GM23338 (cell line): ENCODE data around the gene GLP1R. TPM values are rescaled to one million over a fixed set of nuclear protein-coding genes. Genes with fewer than 3 reads are reported as not detected.

Experiments used
- ATAC-seq: fragments of 200-7000 bp; cut with Tn5 transposase; 3 replicates; pipeline ENCODE4 v1.9.1; 2020
- DNase-seq: peaks from one replicate; pipeline ENCODE4 v3.0.0-alpha.2; 2015; ENCODE audit warnings: low spot score
- H2AFZ ChIP-seq: fragments of 200-600 bp; sonication (generic); 2 replicates; pipeline ENCODE4 v1.8.0; 2016; ENCODE audit warnings: antibody characterized with exemption, mild to moderate bottlenecking, moderate library complexity
- H3F3A ChIP-seq: fragments of 200-600 bp; sonication (generic); replicated peaks from 2 replicates; pipeline ENCODE4 v1.8.0; 2017; ENCODE audit warnings: antibody characterized with exemption, mixed run types, low read depth
- H3K27ac ChIP-seq: fragments of 200-600 bp; sonication (generic); 2 replicates; pipeline ENCODE4 v1.6.1; 2016; ENCODE audit warnings: low read depth
- H3K27me3 ChIP-seq: fragments of 200-600 bp; sonication (generic); 2 replicates; pipeline ENCODE4 v1.8.0; 2016; ENCODE audit warnings: mild to moderate bottlenecking, mixed run types, moderate library complexity; ENCODE audit not compliant: insufficient read depth
- H3K36me3 ChIP-seq: fragments of 200-600 bp; sonication (generic); 2 replicates; pipeline ENCODE4 v1.8.0; 2016; ENCODE audit warnings: mild to moderate bottlenecking; ENCODE audit not compliant: insufficient read depth
- H3K4me1 ChIP-seq: fragments of 200-600 bp; sonication (generic); 2 replicates; pipeline ENCODE4 v1.8.0; 2016; ENCODE audit warnings: mild to moderate bottlenecking, moderate library complexity; ENCODE audit not compliant: insufficient read depth
- H3K4me2 ChIP-seq: fragments of 200-600 bp; sonication (generic); 2 replicates; pipeline ENCODE4 v1.7.1; 2017; ENCODE audit warnings: mixed run types
- H3K4me3 ChIP-seq: fragments of 200-600 bp; sonication (generic); 2 replicates; pipeline ENCODE4 v1.6.1; 2016; ENCODE audit warnings: mixed run types
- H3K79me2 ChIP-seq: fragments of 200-600 bp; sonication (generic); replicated peaks from 2 replicates; pipeline ENCODE4 v1.8.0; 2017; ENCODE audit warnings: mild to moderate bottlenecking; ENCODE audit not compliant: insufficient read depth
- H3K9me2 ChIP-seq: fragments of 200-600 bp; sonication (generic); 2 replicates; pipeline ENCODE4 v1.8.0; 2017; ENCODE audit not compliant: insufficient read depth
- H4K20me1 ChIP-seq: fragments of 200-600 bp; sonication (generic); replicated peaks from 2 replicates; pipeline ENCODE4 v1.8.0; 2017; ENCODE audit warnings: mild to moderate bottlenecking; ENCODE audit not compliant: insufficient read depth
- H3K27ac Mint-ChIP-seq: 2 replicates; pipeline ENCODE4 v1.8.0; 2020; ENCODE audit warnings: inconsistent platforms, mild to moderate bottlenecking, moderate library complexity, mixed read lengths
- H3K27me3 Mint-ChIP-seq: 3 replicates; pipeline ENCODE4 v1.8.0; 2022; ENCODE audit warnings: low read depth, mild to moderate bottlenecking, moderate library complexity, mixed read lengths, inconsistent platforms; ENCODE audit not compliant: insufficient read depth, poor library complexity
- H3K36me3 Mint-ChIP-seq: 3 replicates; pipeline ENCODE4 v1.8.0; 2021; ENCODE audit warnings: low read depth, mild to moderate bottlenecking, inconsistent platforms, moderate library complexity, mixed read lengths
- H3K4me1 Mint-ChIP-seq: 3 replicates; pipeline ENCODE4 v1.8.0; 2020; ENCODE audit warnings: mild to moderate bottlenecking, inconsistent platforms, mixed read lengths
- H3K4me3 Mint-ChIP-seq: 3 replicates; pipeline ENCODE4 v1.8.0; 2021; ENCODE audit warnings: moderate library complexity, mild to moderate bottlenecking, inconsistent platforms, mixed read lengths
- H3K9me3 Mint-ChIP-seq: 3 replicates; pipeline ENCODE4 v1.8.0; 2020; ENCODE audit warnings: moderate library complexity, mild to moderate bottlenecking, inconsistent platforms, mixed read lengths
- CREB1 ChIP-seq: fragments of 250-450 bp; sonication (Bioruptor Pico); IDR thresholded peaks from 2 replicates; pipeline ENCODE4 v1.5.0; 2020; ENCODE audit warnings: low read depth, mild to moderate bottlenecking, moderate library complexity
- EZH2 ChIP-seq: fragments of 200-600 bp; sonication (generic); IDR thresholded peaks from one replicate; pipeline ENCODE4 v1.8.0; 2017; ENCODE audit warnings: antibody characterized with exemption, mild to moderate bottlenecking, low read depth; ENCODE audit not compliant: unreplicated experiment
- EZH2phosphoT487 ChIP-seq: fragments of 200-600 bp; sonication (generic); IDR thresholded peaks from one replicate; pipeline ENCODE4 v1.8.1; 2018; ENCODE audit warnings: antibody characterized with exemption; ENCODE audit not compliant: unreplicated experiment
- JUNB ChIP-seq: IDR thresholded peaks from one replicate; pipeline ENCODE4 v1.6.1; 2016; ENCODE audit warnings: antibody characterized with exemption; ENCODE audit not compliant: unreplicated experiment
- NANOG ChIP-seq: IDR thresholded peaks from 2 replicates; pipeline ENCODE4 v1.6.1; 2016; ENCODE audit warnings: antibody characterized with exemption, borderline replicate concordance
- POLR2AphosphoS5 ChIP-seq: IDR thresholded peaks from 2 replicates; pipeline ENCODE4 v1.6.1; 2016; ENCODE audit warnings: antibody characterized with exemption, low read depth
- STAT1 ChIP-seq: IDR thresholded peaks from one replicate; pipeline ENCODE4 v1.6.1; 2016; ENCODE audit warnings: antibody characterized with exemption; ENCODE audit not compliant: unreplicated experiment
- ZNF331 ChIP-seq: fragments of 250-450 bp; sonication (Bioruptor Pico); IDR thresholded peaks from 2 replicates; pipeline ENCODE4 v1.5.0; 2020; ENCODE audit warnings: low read depth, mild to moderate bottlenecking, moderate library complexity
- polyA plus RNA-seq: library from polyadenylated mRNA; unstranded; fragments of >200 nt; fragmentation: Nextera tagmentation; extraction: Ambion mirVana; gene quantifications from 2 replicates; pipeline ENCODE4 v1.2.1, GENCODE V29; 2016
- total RNA-seq: library from RNA; depleted of rRNA; stranded (reverse); fragments of >200 nt; shearing (Covaris generic); gene quantifications from 2 replicates; pipeline ENCODE4 v1.2.3, GENCODE V29; 2014
- TF ChIP-seq, protein P1 (sequence below): IDR thresholded peaks from one replicate; pipeline ENCODE4 v1.6.1; 2018; ENCODE audit warnings: antibody characterized with exemption; ENCODE audit not compliant: unreplicated experiment
- TF ChIP-seq, protein P2 (sequence below): IDR thresholded peaks from 2 replicates; pipeline ENCODE4 v1.6.1; 2016; ENCODE audit warnings: antibody characterized with exemption
- TF ChIP-seq, protein P3 (sequence below), 2 experiments: fragments of 200-600 bp in 1 of 2; sonication (generic) in 1 of 2; conservative IDR thresholded peaks; 2 replicates each; pipeline versions ENCODE4 v1.5.1 to v1.6.1; 2016 to 2017; ENCODE audit warnings: antibody characterized with exemption in 2 of 2, low read depth in 2 of 2, mild to moderate bottlenecking in 2 of 2, moderate library complexity in 1 of 2

The GLP1R gene
- total and polyA plus RNA-seq, 2 experiments from 2014 or later = 0.42 to 3.7 TPM

DNA sequence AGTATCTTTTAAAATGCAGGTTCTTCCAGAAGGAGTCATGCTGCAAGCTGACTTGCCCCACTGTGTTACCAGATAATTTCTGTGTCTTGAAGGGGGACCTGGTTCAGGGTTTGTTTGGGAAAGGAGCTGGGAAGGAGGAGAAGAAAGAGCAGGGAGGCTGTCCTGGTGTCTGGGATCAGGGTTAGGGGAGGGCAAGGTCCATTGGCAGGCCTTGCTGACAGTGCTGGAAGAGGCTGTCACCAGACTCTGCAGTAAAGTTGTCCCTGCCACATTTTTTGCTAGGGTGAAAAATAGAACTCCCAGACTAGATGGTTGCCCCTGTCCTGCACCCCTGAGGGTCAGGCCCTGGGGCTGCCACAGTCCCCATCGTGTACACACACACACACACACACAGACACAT lies 14.9 kb downstream of the GLP1R start:
- H3K9me2 ChIP-seq = no peaks in the 10 kb centered on the region
- no peaks in the 10 kb centered on the region for H3K4me1 Mint-ChIP-seq
- H3K79me2 ChIP-seq = no peaks in the 10 kb centered on the region
- DNase-seq (no peak), ATAC-seq (no peak)
- no peaks in the 10 kb centered on the region for H3K27me3 ChIP-seq
- no peak for TF ChIP-seq POLR2AphosphoS5
- TF ChIP-seq, protein P1, sequence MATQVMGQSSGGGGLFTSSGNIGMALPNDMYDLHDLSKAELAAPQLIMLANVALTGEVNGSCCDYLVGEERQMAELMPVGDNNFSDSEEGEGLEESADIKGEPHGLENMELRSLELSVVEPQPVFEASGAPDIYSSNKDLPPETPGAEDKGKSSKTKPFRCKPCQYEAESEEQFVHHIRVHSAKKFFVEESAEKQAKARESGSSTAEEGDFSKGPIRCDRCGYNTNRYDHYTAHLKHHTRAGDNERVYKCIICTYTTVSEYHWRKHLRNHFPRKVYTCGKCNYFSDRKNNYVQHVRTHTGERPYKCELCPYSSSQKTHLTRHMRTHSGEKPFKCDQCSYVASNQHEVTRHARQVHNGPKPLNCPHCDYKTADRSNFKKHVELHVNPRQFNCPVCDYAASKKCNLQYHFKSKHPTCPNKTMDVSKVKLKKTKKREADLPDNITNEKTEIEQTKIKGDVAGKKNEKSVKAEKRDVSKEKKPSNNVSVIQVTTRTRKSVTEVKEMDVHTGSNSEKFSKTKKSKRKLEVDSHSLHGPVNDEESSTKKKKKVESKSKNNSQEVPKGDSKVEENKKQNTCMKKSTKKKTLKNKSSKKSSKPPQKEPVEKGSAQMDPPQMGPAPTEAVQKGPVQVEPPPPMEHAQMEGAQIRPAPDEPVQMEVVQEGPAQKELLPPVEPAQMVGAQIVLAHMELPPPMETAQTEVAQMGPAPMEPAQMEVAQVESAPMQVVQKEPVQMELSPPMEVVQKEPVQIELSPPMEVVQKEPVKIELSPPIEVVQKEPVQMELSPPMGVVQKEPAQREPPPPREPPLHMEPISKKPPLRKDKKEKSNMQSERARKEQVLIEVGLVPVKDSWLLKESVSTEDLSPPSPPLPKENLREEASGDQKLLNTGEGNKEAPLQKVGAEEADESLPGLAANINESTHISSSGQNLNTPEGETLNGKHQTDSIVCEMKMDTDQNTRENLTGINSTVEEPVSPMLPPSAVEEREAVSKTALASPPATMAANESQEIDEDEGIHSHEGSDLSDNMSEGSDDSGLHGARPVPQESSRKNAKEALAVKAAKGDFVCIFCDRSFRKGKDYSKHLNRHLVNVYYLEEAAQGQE = no peak
- no peak for TF ChIP-seq JUNB
- TF ChIP-seq, protein P2, sequence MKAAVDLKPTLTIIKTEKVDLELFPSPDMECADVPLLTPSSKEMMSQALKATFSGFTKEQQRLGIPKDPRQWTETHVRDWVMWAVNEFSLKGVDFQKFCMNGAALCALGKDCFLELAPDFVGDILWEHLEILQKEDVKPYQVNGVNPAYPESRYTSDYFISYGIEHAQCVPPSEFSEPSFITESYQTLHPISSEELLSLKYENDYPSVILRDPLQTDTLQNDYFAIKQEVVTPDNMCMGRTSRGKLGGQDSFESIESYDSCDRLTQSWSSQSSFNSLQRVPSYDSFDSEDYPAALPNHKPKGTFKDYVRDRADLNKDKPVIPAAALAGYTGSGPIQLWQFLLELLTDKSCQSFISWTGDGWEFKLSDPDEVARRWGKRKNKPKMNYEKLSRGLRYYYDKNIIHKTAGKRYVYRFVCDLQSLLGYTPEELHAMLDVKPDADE = no peak
- TF ChIP-seq, protein P3, sequence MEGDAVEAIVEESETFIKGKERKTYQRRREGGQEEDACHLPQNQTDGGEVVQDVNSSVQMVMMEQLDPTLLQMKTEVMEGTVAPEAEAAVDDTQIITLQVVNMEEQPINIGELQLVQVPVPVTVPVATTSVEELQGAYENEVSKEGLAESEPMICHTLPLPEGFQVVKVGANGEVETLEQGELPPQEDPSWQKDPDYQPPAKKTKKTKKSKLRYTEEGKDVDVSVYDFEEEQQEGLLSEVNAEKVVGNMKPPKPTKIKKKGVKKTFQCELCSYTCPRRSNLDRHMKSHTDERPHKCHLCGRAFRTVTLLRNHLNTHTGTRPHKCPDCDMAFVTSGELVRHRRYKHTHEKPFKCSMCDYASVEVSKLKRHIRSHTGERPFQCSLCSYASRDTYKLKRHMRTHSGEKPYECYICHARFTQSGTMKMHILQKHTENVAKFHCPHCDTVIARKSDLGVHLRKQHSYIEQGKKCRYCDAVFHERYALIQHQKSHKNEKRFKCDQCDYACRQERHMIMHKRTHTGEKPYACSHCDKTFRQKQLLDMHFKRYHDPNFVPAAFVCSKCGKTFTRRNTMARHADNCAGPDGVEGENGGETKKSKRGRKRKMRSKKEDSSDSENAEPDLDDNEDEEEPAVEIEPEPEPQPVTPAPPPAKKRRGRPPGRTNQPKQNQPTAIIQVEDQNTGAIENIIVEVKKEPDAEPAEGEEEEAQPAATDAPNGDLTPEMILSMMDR (conservative IDR thresholded peaks at IDR 0.05; ENCODE audit: low read depth in 2 of 2) = no peak
- no peak for TF ChIP-seq STAT1
- TF ChIP-seq EZH2 = no peak
- TF ChIP-seq NANOG = no peak
- no peak for TF ChIP-seq EZH2phosphoT487
- TF ChIP-seq ZNF331 = no peak
- no peak overlapping the region for H3K27ac ChIP-seq
- no peaks in the 10 kb centered on the region for H3F3A ChIP-seq
- H3K36me3 Mint-ChIP-seq = peaks cover 3% of the 10 kb centered on the region; the same call in 2 of the 3 replicates
- H3K4me2 ChIP-seq = no peak overlapping the region
- no peaks in the 10 kb centered on the region for H3K9me3 Mint-ChIP-seq
- H3K27ac Mint-ChIP-seq = no peak overlapping the region
- no peak overlapping the region for H3K4me3 Mint-ChIP-seq
- H4K20me1 ChIP-seq = no peaks in the 10 kb centered on the region; the same call in 1 of the 2 replicates
- H3K4me3 ChIP-seq = no peak overlapping the region
- no peaks in the 10 kb centered on the region for H3K4me1 ChIP-seq
- no peak overlapping the region for H2AFZ ChIP-seq
- H3K27me3 Mint-ChIP-seq = no peaks in the 10 kb centered on the region
- no peaks in the 10 kb centered on the region for H3K36me3 ChIP-seq

DNA sequence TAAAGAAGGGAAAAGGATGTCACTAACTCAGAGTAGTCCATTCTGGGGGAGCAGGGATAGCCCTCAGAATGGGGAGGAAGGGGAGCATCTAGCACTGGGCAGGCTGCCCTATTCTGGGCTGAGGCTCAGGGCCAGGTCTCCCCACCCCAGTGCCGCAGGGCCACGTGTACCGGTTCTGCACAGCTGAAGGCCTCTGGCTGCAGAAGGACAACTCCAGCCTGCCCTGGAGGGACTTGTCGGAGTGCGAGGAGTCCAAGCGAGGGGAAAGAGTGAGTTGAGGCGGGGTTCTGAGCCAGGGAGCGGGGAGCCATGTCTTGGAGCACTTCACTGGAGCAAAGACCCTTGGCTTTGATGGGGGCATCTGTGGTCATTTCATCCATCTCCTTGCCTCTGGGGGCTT lies 17.0 kb downstream of the GLP1R start:
- Mint-ChIP-seq H3K9me3 (no peaks in the 10 kb centered on the region), H3K27me3 (no peaks in the 10 kb centered on the region), H3K4me3 (no peak overlapping the region), H3K4me1 (no peaks in the 10 kb centered on the region), H3K36me3 (peaks cover 2% of the 10 kb centered on the region; the same call in 2 of the 3 replicates), H3K27ac (no peak overlapping the region)
- Histone ChIP-seq H3K79me2 (no peaks in the 10 kb centered on the region), H3K4me2 (no peak overlapping the region), H3K36me3 (no peaks in the 10 kb centered on the region; the same call in 1 of the 2 replicates), H2AFZ (no peak overlapping the region), H3K4me3 (no peak overlapping the region), H3K9me2 (no peaks in the 10 kb centered on the region), H3K27me3 (no peaks in the 10 kb centered on the region), H4K20me1 (no peaks in the 10 kb centered on the region; the same call in 1 of the 2 replicates), H3K4me1 (no peaks in the 10 kb centered on the region), H3F3A (no peaks in the 10 kb centered on the region), H3K27ac (no peak overlapping the region)
- DNase-seq (no peak), ATAC-seq (no peak)
- TF ChIP-seq JUNB = no peak
- no peak for TF ChIP-seq ZNF331
- no peak for TF ChIP-seq EZH2phosphoT487
- TF ChIP-seq STAT1 = no peak
- no peak for TF ChIP-seq EZH2
- no peak for TF ChIP-seq CREB1 (CRISPR knock-in tag)
